Smooth muscle cell (in vitro differentiated cells): ENCODE measurements around the gene CDH12. TPM values are rescaled to one million over a fixed set of nuclear protein-coding genes. Genes with fewer than 3 reads are reported as not detected.
"Not testable (repeated sequence)": the region's sequence is repeated elsewhere in the genome, so short reads cannot be mapped to it uniquely, and the experiment has no call there.

Experiments used
- DNase-seq: peaks from one replicate; lab custom pipeline; 2025; ENCODE audit not compliant: unreplicated experiment; lab: John Stamatoyannopoulos, UW
- H2AFZ ChIP-seq: fragments of 200-600 bp; sonication (generic); 2 replicates; pipeline ENCODE4 v1.6.0; 2016; ENCODE audit warnings: antibody characterized with exemption, low read depth, mild to moderate bottlenecking
- H3F3A ChIP-seq: fragments of 200-600 bp; sonication (generic); 2 replicates; pipeline ENCODE4 v1.6.0; 2017; ENCODE audit warnings: antibody characterized with exemption, low read depth
- H3K27ac ChIP-seq: fragments of 200-600 bp; sonication (generic); 2 replicates; pipeline ENCODE4 v1.5.1; 2016; ENCODE audit warnings: low read depth, mild to moderate bottlenecking
- H3K27me3 ChIP-seq: fragments of 200-600 bp; sonication (generic); 2 replicates; pipeline ENCODE4 v1.6.1; 2016; ENCODE audit warnings: low read depth, mild to moderate bottlenecking
- H3K36me3 ChIP-seq: fragments of 200-600 bp; sonication (generic); 2 replicates; pipeline ENCODE4 v1.5.1; 2016; ENCODE audit warnings: low read depth
- H3K4me1 ChIP-seq: fragments of 200-600 bp; sonication (generic); 2 replicates; pipeline ENCODE4 v1.5.1; 2016; ENCODE audit warnings: low read depth
- H3K4me2 ChIP-seq: fragments of 200-600 bp; sonication (generic); 2 replicates; pipeline ENCODE4 v1.6.0; 2016; ENCODE audit warnings: mild to moderate bottlenecking
- H3K4me3 ChIP-seq: fragments of 200-600 bp; sonication (generic); 2 replicates; pipeline ENCODE4 v1.5.1; 2016; ENCODE audit warnings: mild to moderate bottlenecking
- H3K79me2 ChIP-seq: fragments of 200-600 bp; sonication (generic); 2 replicates; pipeline ENCODE4 v1.6.0; 2016; ENCODE audit warnings: low read depth, mild to moderate bottlenecking
- H3K9ac ChIP-seq: fragments of 200-600 bp; sonication (generic); 2 replicates; pipeline ENCODE4 v1.6.0; 2016; ENCODE audit warnings: low read depth
- H3K9me3 ChIP-seq: fragments of 200-600 bp; sonication (generic); replicated peaks from 2 replicates; pipeline ENCODE4 v1.5.1; 2016; ENCODE audit warnings: low read depth
- H4K20me1 ChIP-seq: fragments of 200-600 bp; sonication (generic); 2 replicates; pipeline ENCODE4 v1.6.0; 2016; ENCODE audit warnings: low read depth
- WGBS: methylation state at CpG from one replicate; pipeline ENCODE4 v1.1.7; 2016; ENCODE audit warnings: low lambda C conversion rate; 5-methylcytosine and 5-hydroxymethylcytosine counted together
- polyA plus RNA-seq: library from polyadenylated mRNA; unstranded; fragments of >200 nt; fragmentation: Nextera tagmentation; extraction: Ambion mirVana; gene quantifications from 2 replicates; pipeline ENCODE4 v1.2.1, GENCODE V29; 2016
- total RNA-seq: library from RNA; depleted of rRNA; stranded (reverse); fragments of >200 nt; gene quantifications from 2 replicates; pipeline ENCODE4 v1.2.3, GENCODE V29; 2014
- TF ChIP-seq, protein P1 (sequence below): fragments of 200-600 bp; sonication (generic); IDR thresholded peaks from 2 replicates; pipeline ENCODE4 v1.5.1; 2017; ENCODE audit warnings: borderline replicate concordance, mild to moderate bottlenecking, antibody characterized with exemption; ENCODE audit not compliant: insufficient read depth, poor library complexity, severe bottlenecking

The CDH12 gene
- total and polyA plus RNA-seq, 2 experiments from 2014 or later, result not detected

DNA sequence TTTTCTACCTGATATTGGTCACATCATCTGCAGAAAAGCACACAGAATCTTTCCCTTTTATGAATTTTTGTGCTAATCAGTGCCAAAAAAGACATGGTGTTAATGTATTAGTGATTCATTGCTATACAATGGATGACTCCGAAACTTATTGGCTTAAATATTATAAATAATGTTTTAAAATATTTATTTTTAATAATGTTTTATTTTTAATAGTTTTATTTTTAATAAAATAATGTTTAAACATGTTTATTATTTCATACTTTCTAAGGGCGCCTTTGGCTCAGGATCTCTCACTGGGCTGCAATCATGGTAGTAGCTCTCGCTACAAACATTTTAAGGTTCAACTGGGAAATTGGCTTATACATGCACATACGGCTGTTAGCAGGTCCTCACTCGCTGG is 65.7 kb downstream of the CDH12 start:
- Histone ChIP-seq H4K20me1 (no peaks in the 10 kb centered on the region), H3K27ac (no peak overlapping the region), H3K36me3 (no peaks in the 10 kb centered on the region), H3K9ac (no peak overlapping the region), H3K9me3 (no peaks in the 10 kb centered on the region), H3K4me2 (no peak overlapping the region), H2AFZ (no peak overlapping the region), H3K79me2 (no peaks in the 10 kb centered on the region), H3K4me1 (no peaks in the 10 kb centered on the region), H3K27me3 (no peaks in the 10 kb centered on the region), H3K4me3 (no peak overlapping the region), H3F3A (no peaks in the 10 kb centered on the region)
- TF ChIP-seq, protein P1, sequence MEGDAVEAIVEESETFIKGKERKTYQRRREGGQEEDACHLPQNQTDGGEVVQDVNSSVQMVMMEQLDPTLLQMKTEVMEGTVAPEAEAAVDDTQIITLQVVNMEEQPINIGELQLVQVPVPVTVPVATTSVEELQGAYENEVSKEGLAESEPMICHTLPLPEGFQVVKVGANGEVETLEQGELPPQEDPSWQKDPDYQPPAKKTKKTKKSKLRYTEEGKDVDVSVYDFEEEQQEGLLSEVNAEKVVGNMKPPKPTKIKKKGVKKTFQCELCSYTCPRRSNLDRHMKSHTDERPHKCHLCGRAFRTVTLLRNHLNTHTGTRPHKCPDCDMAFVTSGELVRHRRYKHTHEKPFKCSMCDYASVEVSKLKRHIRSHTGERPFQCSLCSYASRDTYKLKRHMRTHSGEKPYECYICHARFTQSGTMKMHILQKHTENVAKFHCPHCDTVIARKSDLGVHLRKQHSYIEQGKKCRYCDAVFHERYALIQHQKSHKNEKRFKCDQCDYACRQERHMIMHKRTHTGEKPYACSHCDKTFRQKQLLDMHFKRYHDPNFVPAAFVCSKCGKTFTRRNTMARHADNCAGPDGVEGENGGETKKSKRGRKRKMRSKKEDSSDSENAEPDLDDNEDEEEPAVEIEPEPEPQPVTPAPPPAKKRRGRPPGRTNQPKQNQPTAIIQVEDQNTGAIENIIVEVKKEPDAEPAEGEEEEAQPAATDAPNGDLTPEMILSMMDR, result no peak
- DNase-seq, result no peak
- WGBS, result 96% methylated on average over 5 of the region's 5 CpGs

DNA sequence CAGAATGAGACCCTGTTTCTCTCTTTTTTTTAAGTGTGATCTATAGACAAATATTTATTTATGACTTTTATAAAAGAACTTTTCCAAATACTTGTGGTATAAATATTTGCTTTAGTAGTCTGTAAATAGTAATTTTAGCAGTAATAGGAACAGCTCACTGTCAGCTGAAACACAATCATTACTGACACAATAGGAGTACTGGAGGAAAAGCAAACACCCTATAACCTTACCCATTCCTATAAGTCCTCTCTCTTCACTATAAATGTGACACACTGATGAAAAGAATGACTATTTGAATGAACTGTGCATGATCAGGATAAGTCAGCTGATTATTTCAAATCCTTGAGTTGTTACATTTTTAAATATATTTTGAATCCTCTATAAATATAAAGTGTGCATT is 72.4 kb downstream of the CDH12 start:
- no peaks in the 10 kb centered on the region for H4K20me1 ChIP-seq
- H3K79me2 ChIP-seq, result no peaks in the 10 kb centered on the region
- TF ChIP-seq, protein P1, result no peak
- H2AFZ ChIP-seq, result no peak overlapping the region
- H3K36me3 ChIP-seq, result no peaks in the 10 kb centered on the region
- no peak overlapping the region for H3K27ac ChIP-seq
- H3K27me3 ChIP-seq, result no peaks in the 10 kb centered on the region
- H3K4me1 ChIP-seq, result no peaks in the 10 kb centered on the region
- H3K9me3 ChIP-seq, result no peaks in the 10 kb centered on the region
- no peak overlapping the region for H3K4me2 ChIP-seq
- H3K9ac ChIP-seq, result no peak overlapping the region
- H3F3A ChIP-seq, result no peaks in the 10 kb centered on the region
- DNase-seq, result no peak
- H3K4me3 ChIP-seq, result no peak overlapping the region

DNA sequence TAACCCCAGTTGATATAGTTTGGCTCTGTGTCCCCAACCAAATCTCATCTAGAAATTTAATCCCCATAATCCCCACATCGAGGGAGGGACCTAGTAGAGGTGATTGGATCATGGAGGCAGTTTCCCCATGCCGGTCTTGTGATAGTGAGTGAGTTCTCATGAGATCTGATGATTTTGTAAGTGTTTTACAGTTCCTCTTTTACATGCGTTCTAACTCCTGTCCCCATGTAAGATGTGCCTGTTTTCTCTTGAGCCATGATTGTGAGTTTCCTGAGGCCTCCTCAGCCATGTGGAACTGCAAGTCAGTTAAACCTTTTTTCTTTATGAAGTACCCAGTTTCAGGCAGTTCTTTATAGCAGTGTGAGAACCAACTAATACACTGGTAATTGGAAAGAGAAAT is 73.6 kb downstream of the CDH12 start:
- Histone ChIP-seq H3K4me3 (no peak overlapping the region), H3K4me2 (no peak overlapping the region), H3K79me2 (no peaks in the 10 kb centered on the region), H2AFZ (no peak overlapping the region), H3F3A (no peaks in the 10 kb centered on the region), H3K27me3 (no peaks in the 10 kb centered on the region), H3K9ac (no peak overlapping the region), H3K9me3 (no peaks in the 10 kb centered on the region), H3K4me1 (no peaks in the 10 kb centered on the region), H3K27ac (no peak overlapping the region), H4K20me1 (no peaks in the 10 kb centered on the region), H3K36me3 (no peaks in the 10 kb centered on the region)
- DNase-seq, result no peak
- whole genome bisulfite sequencing, result 93% methylated on average over 3 of the region's 3 CpGs
- TF ChIP-seq, protein P1, result no peak

DNA sequence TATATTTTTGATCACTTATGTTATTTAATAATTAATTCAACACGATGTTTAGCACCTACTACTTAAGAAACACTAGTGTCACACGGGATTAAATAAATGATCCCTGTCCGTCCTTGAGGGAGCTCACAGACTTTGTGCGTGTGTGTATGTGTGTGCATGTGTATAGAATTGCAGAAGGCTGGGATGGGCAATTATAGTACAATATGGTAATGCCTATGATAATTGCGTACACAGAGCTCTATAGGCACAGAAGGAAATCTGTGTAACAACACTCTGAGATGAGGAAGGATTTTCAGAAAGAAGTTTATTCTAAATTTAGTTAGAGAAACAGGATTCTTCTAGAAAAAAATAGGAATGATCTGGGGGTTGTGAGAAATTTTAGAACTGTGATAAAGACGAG is 76.9 kb downstream of the CDH12 start:
- H3K4me3 ChIP-seq, result no peak overlapping the region
- no peaks in the 10 kb centered on the region for H3F3A ChIP-seq
- no peaks in the 10 kb centered on the region for H4K20me1 ChIP-seq
- TF ChIP-seq, protein P1, result no peak
- no peak for DNase-seq
- no peak overlapping the region for H3K4me2 ChIP-seq
- WGBS, result 92% methylated on average over 6 of the region's 6 CpGs
- no peak overlapping the region for H3K9ac ChIP-seq
- H3K27me3 ChIP-seq, result no peaks in the 10 kb centered on the region
- no peaks in the 10 kb centered on the region for H3K9me3 ChIP-seq
- H3K36me3 ChIP-seq, result no peaks in the 10 kb centered on the region
- H3K79me2 ChIP-seq, result no peaks in the 10 kb centered on the region
- no peaks in the 10 kb centered on the region for H3K4me1 ChIP-seq
- H2AFZ ChIP-seq, result no peak overlapping the region
- no peak overlapping the region for H3K27ac ChIP-seq

DNA sequence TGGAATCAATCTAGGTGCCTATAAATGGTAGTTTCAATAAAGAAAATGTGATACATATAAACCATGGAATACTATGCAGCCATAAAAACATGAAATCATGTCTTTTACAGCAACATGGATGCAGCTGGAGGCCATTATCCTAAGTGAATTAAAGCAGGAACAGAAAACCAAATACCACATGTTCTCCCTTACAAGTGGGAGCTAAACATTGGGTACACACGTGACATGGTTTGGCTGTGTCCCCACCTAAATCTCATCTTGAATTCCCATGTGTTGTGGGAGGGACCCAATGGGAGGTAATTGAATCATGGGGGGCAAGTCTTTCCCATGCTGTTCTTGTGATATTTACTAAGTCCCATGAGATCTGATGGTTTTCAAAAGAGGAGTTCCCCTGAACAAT is 78.9 kb downstream of the CDH12 start:
- not testable (repeated sequence) for H3K4me1 ChIP-seq, H3F3A ChIP-seq, H3K27ac ChIP-seq, H3K9me3 ChIP-seq, H3K4me3 ChIP-seq, H3K27me3 ChIP-seq, H3K4me2 ChIP-seq, H3K9ac ChIP-seq, H3K36me3 ChIP-seq, H3K79me2 ChIP-seq, H4K20me1 ChIP-seq, H2AFZ ChIP-seq, DNase-seq
- 76% methylated on average over 1 of the region's 1 CpG for WGBS
